NT2/D1 (cell line): ENCODE measurements around the gene SLC25A39.

Experiments
- SUZ12 ChIP-seq: IDR thresholded peaks from 2 replicates; pipeline ENCODE4 v1.6.1; 2011; ENCODE audit not compliant: insufficient read length, insufficient read depth; ENCODE audit errors: extremely low read depth
- YY1 ChIP-seq: IDR thresholded peaks from 2 replicates; pipeline ENCODE4 v1.6.1; 2011; ENCODE audit not compliant: insufficient read length, insufficient read depth
- ZNF274 ChIP-seq: IDR thresholded peaks from 2 replicates; pipeline ENCODE4 v1.6.1; 2011; ENCODE audit warnings: mild to moderate bottlenecking, low read depth, low read length

GRCh38 chr17:44350733-44351226 lies 26.2 kb upstream of the SLC25A39 start:
- TF ChIP-seq ZNF274: no peak
- TF ChIP-seq YY1: no peak
- TF ChIP-seq SUZ12: no peak
